Mesendoderm (in vitro differentiated cells): ENCODE measurements around the gene SLC48A1.

Experiments
- DNase-seq: peaks from one replicate; pipeline ENCODE4 v3.0.0; 2013
- H2AK5ac ChIP-seq: 2 replicates; pipeline ENCODE4 v1.6.1; 2013; ENCODE audit warnings: low read length, inconsistent platforms
- H2BK120ac ChIP-seq: 2 replicates; pipeline ENCODE4 v1.6.1; 2013; ENCODE audit warnings: low read depth, mild to moderate bottlenecking, low read length, moderate library complexity, mixed read lengths
- H2BK15ac ChIP-seq: replicated peaks from 2 replicates; pipeline ENCODE4 v1.6.1; 2013; ENCODE audit warnings: low read depth, mild to moderate bottlenecking, moderate library complexity
- H2BK5ac ChIP-seq: 2 replicates; pipeline ENCODE4 v1.6.1; 2013; ENCODE audit warnings: low read length, inconsistent platforms
- H3K18ac ChIP-seq: 2 replicates; pipeline ENCODE4 v1.6.1; 2013; ENCODE audit warnings: mild to moderate bottlenecking, low read length, mixed read lengths
- H3K23ac ChIP-seq: one replicate; pipeline ENCODE4 v1.6.1; 2013; ENCODE audit warnings: low read length
- H3K27ac ChIP-seq: 2 replicates; pipeline ENCODE4 v1.5.1; 2013; ENCODE audit warnings: low read depth, mild to moderate bottlenecking, inconsistent platforms, low read length, moderate library complexity
- H3K27me3 ChIP-seq: 2 replicates; pipeline ENCODE4 v1.6.1; 2013; ENCODE audit warnings: low read length, control low read depth, mild to moderate bottlenecking, inconsistent platforms; ENCODE audit not compliant: insufficient read depth, poor library complexity
- H3K36me3 ChIP-seq: 2 replicates; pipeline ENCODE4 v1.6.1; 2013; ENCODE audit warnings: low read length, inconsistent platforms; ENCODE audit not compliant: control insufficient read depth, insufficient read depth
- H3K4ac ChIP-seq: one replicate; pipeline ENCODE4 v1.6.1; 2013; ENCODE audit warnings: low read depth, mild to moderate bottlenecking, low read length, moderate library complexity
- H3K4me1 ChIP-seq: 2 replicates; pipeline ENCODE4 v1.6.1; 2013; ENCODE audit warnings: low read depth, low read length, inconsistent platforms; ENCODE audit not compliant: control insufficient read depth
- H3K4me2 ChIP-seq: 2 replicates; pipeline ENCODE4 v1.6.1; 2013; ENCODE audit warnings: low read length
- H3K4me3 ChIP-seq: 2 replicates; pipeline ENCODE4 v1.5.1; 2013; ENCODE audit warnings: mild to moderate bottlenecking, low read length
- H3K56ac ChIP-seq: one replicate; pipeline ENCODE4 v1.6.1; 2013; ENCODE audit warnings: low read length
- H3K79me1 ChIP-seq: 2 replicates; pipeline ENCODE4 v1.6.1; 2013; ENCODE audit warnings: low read length, inconsistent platforms
- H3K79me2 ChIP-seq: 2 replicates; pipeline ENCODE4 v1.6.1; 2013; ENCODE audit warnings: mild to moderate bottlenecking, low read length; ENCODE audit not compliant: control insufficient read depth, insufficient read depth
- H3K9ac ChIP-seq: 2 replicates; pipeline ENCODE4 v1.6.1; 2013; ENCODE audit warnings: low read length, inconsistent platforms
- H4K5ac ChIP-seq: one replicate; pipeline ENCODE4 v1.6.1; 2013; ENCODE audit warnings: low read length
- H4K8ac ChIP-seq: one replicate; pipeline ENCODE4 v1.6.1; 2013; ENCODE audit warnings: low read depth, mild to moderate bottlenecking, control low read depth, low read length, moderate library complexity
- WGBS: extraction: QIAGEN DNeasy Blood & Tissue Kit; methylation state at CpG from one replicate; pipeline ENCODE4 v1.1.7; 2013; ENCODE audit warnings: low lambda C conversion rate, missing lambda C conversion rate; ENCODE audit not compliant: insufficient coverage; ENCODE audit errors: extremely low coverage; 5-methylcytosine and 5-hydroxymethylcytosine counted together

SLC48A1 gene

GRCh38 chr12:47757364-47757839 is 15.6 kb upstream of the SLC48A1 start:
- Histone ChIP-seq H4K5ac (no peak overlapping the region), H3K79me2 (peaks cover 8% of the 10 kb centered on the region), H3K56ac (peak overlapping the region; percentile 90), H3K36me3 (no peaks in the 10 kb centered on the region), H2BK120ac (no peak overlapping the region), H3K23ac (peak overlapping the region; percentile 72), H2BK5ac (peak overlapping the region; percentile 37), H2BK15ac (no peak overlapping the region), H3K27me3 (no peaks in the 10 kb centered on the region), H3K79me1 (peaks cover 14% of the 10 kb centered on the region), H3K4me1 (peaks cover 45% of the 10 kb centered on the region), H4K8ac (no peak overlapping the region), H3K9ac (peak overlapping the region; percentile 72), H3K4me3 (no peak overlapping the region), H3K27ac (peak overlapping the region; percentile 82), H3K18ac (peak overlapping the region; percentile 11), H3K4ac (peak overlapping the region; percentile 5), H2AK5ac (peak overlapping the region; percentile 98), H3K4me2 (peak overlapping the region; percentile 81)
- WGBS, result no CpG with 5 or more reads among the region's 7 CpGs
- DNase-seq, result no peak

DNA sequence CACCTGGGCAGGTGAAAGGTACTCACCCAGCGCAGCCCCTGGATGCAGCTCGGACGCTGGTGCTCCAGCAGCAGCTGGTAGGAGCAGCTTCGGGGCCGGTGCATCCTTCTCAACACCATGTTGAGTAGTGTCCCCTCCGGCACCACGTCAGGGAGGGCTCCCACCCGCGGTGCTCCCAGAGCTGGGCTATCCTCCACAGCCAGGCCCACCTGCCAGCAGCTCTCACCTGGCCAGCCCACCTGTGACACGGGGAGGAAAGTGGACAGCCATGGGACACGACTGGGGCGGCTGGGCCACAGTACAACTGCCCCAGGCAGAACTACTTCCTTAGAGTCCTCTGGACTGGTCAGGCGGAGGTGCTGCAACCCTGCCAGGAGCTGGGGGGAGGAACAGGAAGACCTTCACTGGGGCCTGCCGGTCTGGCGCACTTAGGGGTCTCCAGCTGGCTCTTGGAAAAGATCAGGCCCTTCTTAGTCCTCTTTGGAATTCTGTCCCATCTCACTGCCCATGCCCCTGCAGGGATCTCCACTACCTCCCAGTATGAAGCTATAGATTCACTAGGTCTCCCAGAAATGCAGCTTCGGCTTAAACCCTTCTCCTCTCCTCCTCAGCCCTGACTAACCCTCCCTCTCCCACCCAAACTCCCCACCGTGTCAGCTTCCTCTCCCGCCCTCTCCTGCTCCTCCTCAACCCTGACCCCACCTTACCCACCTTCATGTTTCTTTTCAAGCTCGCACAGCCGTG is 15.0 kb upstream of the SLC48A1 start:
- Histone ChIP-seq H2BK120ac (no peak overlapping the region), H3K27ac (peak overlapping the region; percentile 82), H4K5ac (no peak overlapping the region), H3K23ac (peak overlapping the region; percentile 72), H3K36me3 (no peaks in the 10 kb centered on the region), H3K4me2 (peak overlapping the region; percentile 81), H3K79me1 (peaks cover 10% of the 10 kb centered on the region), H3K4me1 (peaks cover 41% of the 10 kb centered on the region), H3K4me3 (peak overlapping the region; percentile 48), H3K9ac (peak overlapping the region; percentile 72), H4K8ac (no peak overlapping the region), H3K4ac (peak overlapping the region; percentile 5), H3K79me2 (peaks cover 8% of the 10 kb centered on the region), H3K56ac (peak overlapping the region; percentile 90), H2BK5ac (peak overlapping the region; percentile 62), H3K18ac (peak overlapping the region; percentile 62), H2BK15ac (no peak overlapping the region), H2AK5ac (peak overlapping the region; percentile 98), H3K27me3 (no peaks in the 10 kb centered on the region)
- no CpG with 5 or more reads among the region's 20 CpGs for WGBS
- peak; percentile 72 for DNase-seq

GRCh38 chr12:47758584-47758833 is 14.5 kb upstream of the SLC48A1 start:
- no peaks in the 10 kb centered on the region for H3K36me3 ChIP-seq
- H4K5ac ChIP-seq, result no peak overlapping the region
- peak overlapping the region; percentile 27 for H2BK5ac ChIP-seq
- H3K27me3 ChIP-seq, result no peaks in the 10 kb centered on the region
- no CpG with 5 or more reads among the region's 10 CpGs for WGBS
- H3K4me3 ChIP-seq, result peak overlapping the region; percentile 48
- H3K18ac ChIP-seq, result peak overlapping the region; percentile 62
- H3K27ac ChIP-seq, result peak overlapping the region; percentile 82
- peaks cover 37% of the 10 kb centered on the region for H3K4me1 ChIP-seq
- H3K79me2 ChIP-seq, result peaks cover 8% of the 10 kb centered on the region
- H3K4me2 ChIP-seq, result peak overlapping the region; percentile 81
- peak overlapping the region; percentile 90 for H3K56ac ChIP-seq
- no peak overlapping the region for H4K8ac ChIP-seq
- H2BK15ac ChIP-seq, result no peak overlapping the region
- H3K9ac ChIP-seq, result peak overlapping the region; percentile 72
- peak overlapping the region; percentile 10 for H2BK120ac ChIP-seq
- H3K4ac ChIP-seq, result peak overlapping the region; percentile 44
- H2AK5ac ChIP-seq, result no peak overlapping the region
- H3K23ac ChIP-seq, result no peak overlapping the region
- peaks cover 9% of the 10 kb centered on the region for H3K79me1 ChIP-seq
- no peak for DNase-seq

- Histone ChIP-seq H2BK120ac (peak within 1 kb of the TSS; percentile 10), H3K36me3 (no peaks in the 10 kb centered on the region), H4K5ac (no peak within 1 kb of the TSS), H3K27me3 (no peaks in the 10 kb centered on the region), H3K18ac (peak within 1 kb of the TSS; percentile 62), H3K27ac (peak within 1 kb of the TSS; percentile 82), H4K8ac (peak within 1 kb of the TSS; percentile 16), H3K79me1 (peaks cover 9% of the 10 kb centered on the region), H3K23ac (peak within 1 kb of the TSS; percentile 72), H2AK5ac (peak within 1 kb of the TSS; percentile 98), H3K4me2 (peak within 1 kb of the TSS; percentile 81), H3K56ac (peak within 1 kb of the TSS; percentile 90), H3K4me3 (peak within 1 kb of the TSS; percentile 48), H3K79me2 (peaks cover 8% of the 10 kb centered on the region), H3K4ac (peak within 1 kb of the TSS; percentile 44), H3K9ac (peak within 1 kb of the TSS; percentile 72), H2BK5ac (peak within 1 kb of the TSS; percentile 62), H3K4me1 (peaks cover 31% of the 10 kb centered on the region), H2BK15ac (no peak within 1 kb of the TSS)
- WGBS, result no CpG with 5 or more reads among the region's 57 CpGs
- DNase-seq, result peak; percentile 89
Measured at GRCh38 chr12:47758834-47759690, 14.0 kb upstream of the SLC48A1 start, which contains the start of gene RAPGEF3. Gene RAPGEF3, minus strand, starts transcription at chr12:47758880. Its CDS starts 324 bp downstream, at chr12:47758556.

DNA sequence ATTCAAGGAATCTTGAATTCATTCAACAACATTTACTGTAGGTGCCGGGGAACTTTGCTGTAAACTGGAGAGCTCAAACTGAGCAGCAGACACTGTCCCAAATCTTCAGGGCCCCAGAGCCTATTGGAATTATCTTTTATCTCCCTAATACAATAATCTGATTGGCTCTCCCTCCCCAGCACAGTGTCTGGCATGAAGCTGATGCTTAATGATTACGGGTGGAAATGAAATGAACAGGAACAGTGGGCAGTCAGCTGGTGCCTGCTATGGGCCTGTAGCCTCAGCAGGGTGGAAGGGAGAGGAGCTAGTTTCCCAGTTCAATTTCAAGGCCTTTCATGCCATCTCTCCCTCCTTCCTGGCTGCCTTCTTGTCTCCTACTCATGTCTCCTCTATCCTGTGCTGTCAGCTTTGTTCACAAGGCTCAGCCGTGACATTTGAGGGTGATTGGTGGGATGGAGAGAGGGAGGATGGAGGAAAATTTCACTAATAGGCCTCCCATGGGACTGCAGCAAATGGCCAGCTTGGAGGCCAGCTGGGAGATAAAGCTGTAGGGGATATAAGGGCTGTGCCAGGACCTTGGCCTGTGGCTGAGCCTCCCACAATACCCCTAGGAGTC is 10.1 kb upstream of the SLC48A1 start:
- no peak overlapping the region for H3K4me3 ChIP-seq
- peaks cover 2% of the 10 kb centered on the region for H3K79me1 ChIP-seq
- H3K36me3 ChIP-seq, result no peaks in the 10 kb centered on the region
- H3K56ac ChIP-seq, result no peak overlapping the region
- no peak overlapping the region for H2BK5ac ChIP-seq
- DNase-seq, result no peak
- no peaks in the 10 kb centered on the region for H3K79me2 ChIP-seq
- no CpG with 5 or more reads among the region's 3 CpGs for WGBS
- no peak overlapping the region for H2BK15ac ChIP-seq
- no peaks in the 10 kb centered on the region for H3K27me3 ChIP-seq
- H3K23ac ChIP-seq, result no peak overlapping the region
- H3K9ac ChIP-seq, result no peak overlapping the region
- peaks cover 2% of the 10 kb centered on the region for H3K4me1 ChIP-seq
- H4K5ac ChIP-seq, result no peak overlapping the region
- H3K18ac ChIP-seq, result no peak overlapping the region
- no peak overlapping the region for H3K4ac ChIP-seq
- H2BK120ac ChIP-seq, result no peak overlapping the region
- H3K4me2 ChIP-seq, result no peak overlapping the region
- no peak overlapping the region for H2AK5ac ChIP-seq
- H3K27ac ChIP-seq, result no peak overlapping the region
- no peak overlapping the region for H4K8ac ChIP-seq
